PC-3 (cell line): Measurements from ENCODE around the gene KRTAP6-2. TPM values are rescaled to one million over a fixed set of nuclear protein-coding genes. Genes with fewer than 3 reads are reported as not detected.

Experiments
- ATAC-seq: fragments of 200-7000 bp; cut with Tn5 transposase; 2 replicates; pipeline ENCODE4 v1.9.1; 2020; ENCODE audit warnings: mild to moderate bottlenecking, moderate library complexity
- BruUV-seq: library from RNA; stranded (reverse); fragments of 400-500 nt; replicated peaks from 2 replicates; lab custom pipeline; 2021; lab: Mats Ljungman, UMichigan
- CTCF ChIA-PET: fragments of 300-600 bp; sonication (Branson Sonifier 250); formaldehyde crosslinking; loops from one replicate; lab custom pipeline; 2022; ENCODE audit warnings: antibody characterized with exemption; lab: Charles Lee
- POLR2A ChIA-PET: fragments of 300-600 bp; sonication (Branson Sonifier 250); formaldehyde crosslinking; loops from one replicate; lab custom pipeline; 2022; ENCODE audit warnings: antibody characterized with exemption; ENCODE audit not compliant: unreplicated experiment; lab: Charles Lee
- DNase-seq: peaks from one replicate; pipeline ENCODE4 v3.0.0-alpha.2; 2015
- H2AFZ ChIP-seq: fragments of 300-600 bp; sonication (generic); 2 replicates; pipeline ENCODE4 v1.6.0; 2016; ENCODE audit warnings: antibody characterized with exemption, low read length
- H3F3A ChIP-seq: fragments of 300-600 bp; sonication (generic); one replicate; pipeline ENCODE4 v1.6.0; 2017; ENCODE audit warnings: antibody characterized with exemption, low read length, control low read depth, mild to moderate bottlenecking; ENCODE audit not compliant: unreplicated experiment
- H3K27ac ChIP-seq: fragments of 300-600 bp; sonication (generic); 2 replicates; pipeline ENCODE4 v1.5.1; 2016; ENCODE audit warnings: mild to moderate bottlenecking, low read length
- H3K27me3 ChIP-seq: fragments of 300-600 bp; sonication (generic); 2 replicates; pipeline ENCODE4 v1.6.1; 2016; ENCODE audit warnings: low read length, mixed read lengths
- H3K36me3 ChIP-seq: fragments of 300-600 bp; sonication (generic); 2 replicates; pipeline ENCODE4 v1.6.1; 2016; ENCODE audit warnings: low read depth, mixed run types, low read length, mixed read lengths
- H3K4me1 ChIP-seq: fragments of 300-600 bp; sonication (generic); 2 replicates; pipeline ENCODE4 v1.5.1; 2016; ENCODE audit warnings: low read length; ENCODE audit not compliant: insufficient read depth
- H3K4me2 ChIP-seq: fragments of 300-600 bp; sonication (generic); 2 replicates; pipeline ENCODE4 v1.6.0; 2016; ENCODE audit warnings: low read length
- H3K4me3 ChIP-seq: fragments of 300-600 bp; sonication (generic); 2 replicates; pipeline ENCODE4 v1.5.1; 2016; ENCODE audit warnings: mild to moderate bottlenecking, low read length, mixed read lengths
- H3K79me2 ChIP-seq: fragments of 300-600 bp; sonication (generic); 2 replicates; pipeline ENCODE4 v1.6.1; 2017; ENCODE audit warnings: low read length, mixed read lengths
- H3K9ac ChIP-seq: fragments of 300-600 bp; sonication (generic); 2 replicates; pipeline ENCODE4 v1.6.0; 2016; ENCODE audit warnings: mild to moderate bottlenecking, low read length
- H3K9me2 ChIP-seq: fragments of 300-600 bp; sonication (generic); replicated peaks from 2 replicates; pipeline ENCODE4 v1.6.1; 2016; ENCODE audit warnings: mixed run types, low read length, mixed read lengths
- H3K9me3 ChIP-seq: fragments of 300-600 bp; sonication (generic); 2 replicates; pipeline ENCODE4 v1.6.1; 2016; ENCODE audit warnings: low read length, mixed read lengths
- H4K20me1 ChIP-seq: fragments of 300-600 bp; sonication (generic); 2 replicates; pipeline ENCODE4 v1.6.1; 2016; ENCODE audit warnings: low read length, mixed read lengths
- EZH2 ChIP-seq: fragments of 300-600 bp; sonication (generic); IDR thresholded peaks from one replicate; pipeline ENCODE4 v1.6.1; 2017; ENCODE audit warnings: antibody characterized with exemption, mild to moderate bottlenecking, low read length; ENCODE audit not compliant: unreplicated experiment
- EZH2phosphoT487 ChIP-seq: fragments of 300-600 bp; sonication (generic); IDR thresholded peaks from 2 replicates; pipeline ENCODE4 v1.6.1; 2018; ENCODE audit warnings: mild to moderate bottlenecking, antibody characterized with exemption, low read length, borderline replicate concordance
- intact Hi-C: fragments of 100-400 bp; cut with micrococcal nuclease; formaldehyde crosslinking; loops from 2 replicates; pipeline ENCODE4 v1.9.0; 2023
- total RNA-seq: library from RNA; depleted of rRNA; stranded (reverse); fragments of >200 nt; gene quantifications from 2 replicates; pipeline ENCODE4 v1.2.3, GENCODE V29; 2014; rRNA removed
- TF ChIP-seq, protein P1 (sequence below): fragments of 300-600 bp; sonication (generic); conservative IDR thresholded peaks from 2 replicates; pipeline ENCODE4 v1.5.1; 2017; ENCODE audit warnings: antibody characterized with exemption, low read depth, mild to moderate bottlenecking, low read length

Gene KRTAP6-2
- total RNA-seq, 1 experiment from 2014 or later = not detected

- BruUV-seq = no TSS peak
- ChIA-PET CTCF (no interaction called here), POLR2A (no interaction called here)
- ATAC-seq (no peak), DNase-seq (no peak)
- intact Hi-C loops = loop anchor here (5.0 kb wide), 1 partner anchor 177 kb away; no protein-coding TSS in a partner anchor
- Histone ChIP-seq H3K9ac (no peak overlapping the region), H3K4me1 (no peaks in the 10 kb centered on the region), H3K27me3 (no peaks in the 10 kb centered on the region), H3K4me2 (no peak overlapping the region), H3K36me3 (no peaks in the 10 kb centered on the region), H3K9me2 (0 out of 2 replicates have a peak, but pooled peaks cover 4% of the 10 kb centered on the region), H3K27ac (no peak overlapping the region), H3K9me3 (no peaks in the 10 kb centered on the region), H4K20me1 (no peaks in the 10 kb centered on the region), H3F3A (no peaks in the 10 kb centered on the region), H3K4me3 (no peak overlapping the region), H2AFZ (no peak overlapping the region), H3K79me2 (no peaks in the 10 kb centered on the region)
- TF ChIP-seq EZH2 (no peak), EZH2phosphoT487 (no peak)
Measured at GRCh38 chr21:30555095-30555494, 43.6 kb downstream of the KRTAP6-2 start.

GRCh38 chr21:30552782-30553181, 45.9 kb downstream of the KRTAP6-2 start:
- CTCF ChIA-PET = no interaction called here
- H4K20me1 ChIP-seq = no peaks in the 10 kb centered on the region

More at GRCh38 chr21:30552782-30553181, 45.9 kb downstream of the KRTAP6-2 start:
- POLR2A ChIA-PET = no interaction called here
- H3K27me3 ChIP-seq = no peaks in the 10 kb centered on the region
- H3K4me2 ChIP-seq = no peak overlapping the region
- H3K9ac ChIP-seq = no peak overlapping the region
- no peak overlapping the region for H2AFZ ChIP-seq
- H3K4me1 ChIP-seq = no peaks in the 10 kb centered on the region
- H3K9me3 ChIP-seq = no peaks in the 10 kb centered on the region
- no peak for ATAC-seq
- no TSS peak for BruUV-seq
- intact Hi-C loops = no loop called here
- TF ChIP-seq EZH2 (no peak), EZH2phosphoT487 (no peak)
- TF ChIP-seq, protein P1, sequence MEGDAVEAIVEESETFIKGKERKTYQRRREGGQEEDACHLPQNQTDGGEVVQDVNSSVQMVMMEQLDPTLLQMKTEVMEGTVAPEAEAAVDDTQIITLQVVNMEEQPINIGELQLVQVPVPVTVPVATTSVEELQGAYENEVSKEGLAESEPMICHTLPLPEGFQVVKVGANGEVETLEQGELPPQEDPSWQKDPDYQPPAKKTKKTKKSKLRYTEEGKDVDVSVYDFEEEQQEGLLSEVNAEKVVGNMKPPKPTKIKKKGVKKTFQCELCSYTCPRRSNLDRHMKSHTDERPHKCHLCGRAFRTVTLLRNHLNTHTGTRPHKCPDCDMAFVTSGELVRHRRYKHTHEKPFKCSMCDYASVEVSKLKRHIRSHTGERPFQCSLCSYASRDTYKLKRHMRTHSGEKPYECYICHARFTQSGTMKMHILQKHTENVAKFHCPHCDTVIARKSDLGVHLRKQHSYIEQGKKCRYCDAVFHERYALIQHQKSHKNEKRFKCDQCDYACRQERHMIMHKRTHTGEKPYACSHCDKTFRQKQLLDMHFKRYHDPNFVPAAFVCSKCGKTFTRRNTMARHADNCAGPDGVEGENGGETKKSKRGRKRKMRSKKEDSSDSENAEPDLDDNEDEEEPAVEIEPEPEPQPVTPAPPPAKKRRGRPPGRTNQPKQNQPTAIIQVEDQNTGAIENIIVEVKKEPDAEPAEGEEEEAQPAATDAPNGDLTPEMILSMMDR = no peak
- H3F3A ChIP-seq = no peaks in the 10 kb centered on the region
- 0 out of 2 replicates have a peak, but pooled peaks cover 4% of the 10 kb centered on the region for H3K9me2 ChIP-seq
- no peaks in the 10 kb centered on the region for H3K36me3 ChIP-seq
- no peak overlapping the region for H3K27ac ChIP-seq
- no peak for DNase-seq
- H3K4me3 ChIP-seq = no peak overlapping the region
- H3K79me2 ChIP-seq = no peaks in the 10 kb centered on the region

Other genes with a start within 250 kb of the KRTAP6-2 start
- gene KRTAP13-2, start 226.6 kb downstream of the KRTAP6-2 start, total RNA-seq = not detected in 2 replicates
- gene KRTAP13-1, start 202.9 kb downstream of the KRTAP6-2 start, total RNA-seq = not detected in 2 replicates
- gene KRTAP13-3, start 173.0 kb downstream of the KRTAP6-2 start, total RNA-seq = not detected in 2 replicates
- not detected in 2 replicates for gene KRTAP13-4, start 168.7 kb downstream of the KRTAP6-2 start, total RNA-seq
- not detected in 2 replicates for gene KRTAP15-1, start 158.6 kb downstream of the KRTAP6-2 start, total RNA-seq
- gene KRTAP19-1, start 118.5 kb downstream of the KRTAP6-2 start, total RNA-seq = not detected in 2 replicates
- gene KRTAP19-2, start 111.5 kb downstream of the KRTAP6-2 start, total RNA-seq = not detected in 2 replicates
- not detected in 2 replicates for gene KRTAP19-3, start 106.9 kb downstream of the KRTAP6-2 start, total RNA-seq
- gene KRTAP19-4, start 101.7 kb downstream of the KRTAP6-2 start, total RNA-seq = not detected in 2 replicates
- not detected in 2 replicates for gene KRTAP19-5, start 96.8 kb downstream of the KRTAP6-2 start, total RNA-seq
- gene KRTAP19-6, start 57.0 kb downstream of the KRTAP6-2 start, total RNA-seq = not detected in 2 replicates
- gene KRTAP19-7, start 37.6 kb downstream of the KRTAP6-2 start, total RNA-seq = not detected in 2 replicates
- gene KRTAP22-2, start 8.5 kb downstream of the KRTAP6-2 start, total RNA-seq = not detected in 2 replicates
- gene KRTAP6-3, start 6.5 kb downstream of the KRTAP6-2 start, total RNA-seq = not detected in 2 replicates
- gene KRTAP22-1, start 2.2 kb upstream of the KRTAP6-2 start, total RNA-seq = not detected in 2 replicates
- gene KRTAP6-1, start 15.0 kb upstream of the KRTAP6-2 start, total RNA-seq = not detected in 2 replicates
- not detected in 2 replicates for gene KRTAP20-1, start 17.5 kb upstream of the KRTAP6-2 start, total RNA-seq
- not detected in 2 replicates for gene KRTAP20-4, start 21.7 kb upstream of the KRTAP6-2 start, total RNA-seq
- 0.51 TPM in 1 of 2 replicates, not detected in the other for gene KRTAP20-2, start 36.3 kb upstream of the KRTAP6-2 start, total RNA-seq
- gene KRTAP20-3, start 44.0 kb upstream of the KRTAP6-2 start, total RNA-seq = not detected in 2 replicates
- gene KRTAP21-3, start 119.9 kb upstream of the KRTAP6-2 start, total RNA-seq = not detected in 2 replicates
- gene KRTAP21-2, start 148.4 kb upstream of the KRTAP6-2 start, total RNA-seq = not detected in 2 replicates
- gene KRTAP21-1, start 156.5 kb upstream of the KRTAP6-2 start, total RNA-seq = not detected in 2 replicates
- gene KRTAP8-1, start 214.4 kb upstream of the KRTAP6-2 start, total RNA-seq = not detected in 2 replicates
- gene KRTAP7-1, start 230.9 kb upstream of the KRTAP6-2 start, total RNA-seq = not detected in 2 replicates